ENCODE results near the gene SNAPIN. TPM values are rescaled to one million over a fixed set of nuclear protein-coding genes. Genes with fewer than 3 reads are reported as not detected.
A peak's percentile ranks its signal among the peaks of the same experiment; 100 is the strongest.

The SNAPIN gene
- total RNA-seq, 1 experiment from 2014 or later, result 29.0 TPM

DNA sequence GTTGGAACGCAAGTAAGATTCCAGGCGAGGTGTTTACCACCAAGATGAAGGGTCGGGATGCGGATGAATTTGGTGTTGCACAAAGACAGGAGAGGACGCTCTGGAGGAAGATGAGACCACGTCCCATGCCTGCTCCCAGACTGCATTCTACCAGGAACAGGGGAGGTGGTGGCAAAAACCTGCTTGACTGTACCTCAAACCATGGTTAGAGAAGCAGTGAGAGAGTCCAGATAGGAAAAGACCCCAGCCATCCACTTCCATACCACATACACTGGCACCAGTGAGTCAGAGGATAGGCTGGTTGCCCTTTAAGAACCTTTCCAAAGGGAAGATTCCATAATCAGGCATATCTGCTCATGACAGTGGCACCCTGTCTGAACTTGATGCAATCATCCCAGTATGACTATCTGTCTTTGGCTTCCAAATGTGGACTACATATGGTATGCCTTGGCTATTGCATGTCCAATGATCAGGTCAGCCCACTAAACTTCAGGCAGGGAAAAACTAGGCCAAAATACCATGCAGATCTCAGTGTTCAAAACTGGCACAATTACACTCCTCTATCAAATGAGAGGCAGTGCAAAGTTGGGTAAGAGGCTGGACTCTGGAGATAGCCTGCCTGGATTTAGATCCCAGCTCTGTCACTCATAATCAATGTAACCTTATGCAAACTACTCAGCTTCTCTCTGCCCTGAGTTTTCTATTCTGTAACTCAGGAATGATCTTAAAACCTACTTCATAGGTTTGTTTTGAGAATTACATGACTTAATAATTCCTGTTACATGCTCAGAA, 40.6 kb downstream of the SNAPIN start:
- H3K9ac ChIP-seq (ENCODE audit: extremely low read depth, insufficient read length, low read length), result no peak overlapping the region
- no peaks in the 10 kb centered on the region for H3K23me2 ChIP-seq (ENCODE audit: insufficient read length, low read depth, low read length, poor library complexity, severe bottlenecking)
- Mint-ChIP-seq H3K4me3 (no peak overlapping the region), H3K27me3 (ENCODE audit: low read depth) (no peaks in the 10 kb centered on the region), H3K27ac (peak overlapping the region in 1 of 3 experiments; percentile 48; a peak in 1 of 7 replicates), H3K4me1 (peaks cover 22 to 23% of the 10 kb centered on the region in 2 experiments), H3K9me3 (no peaks in the 10 kb centered on the region), H3K36me3 (ENCODE audit: insufficient read depth in 1 of 3, low read depth in 3 of 3) (no peaks in the 10 kb centered on the region)
- H3K56ac ChIP-seq (ENCODE audit: insufficient read length, low read depth, low read length), result no peak overlapping the region
- no CpG with 5 or more reads among the region's 6 CpGs for WGBS (ENCODE audit: extremely low coverage, insufficient read length, low lambda C conversion rate)
- H3K9me3 ChIP-seq (ENCODE audit: control insufficient read depth, low read depth, low read length), result no peaks in the 10 kb centered on the region
- TF ChIP-seq, protein P1, sequence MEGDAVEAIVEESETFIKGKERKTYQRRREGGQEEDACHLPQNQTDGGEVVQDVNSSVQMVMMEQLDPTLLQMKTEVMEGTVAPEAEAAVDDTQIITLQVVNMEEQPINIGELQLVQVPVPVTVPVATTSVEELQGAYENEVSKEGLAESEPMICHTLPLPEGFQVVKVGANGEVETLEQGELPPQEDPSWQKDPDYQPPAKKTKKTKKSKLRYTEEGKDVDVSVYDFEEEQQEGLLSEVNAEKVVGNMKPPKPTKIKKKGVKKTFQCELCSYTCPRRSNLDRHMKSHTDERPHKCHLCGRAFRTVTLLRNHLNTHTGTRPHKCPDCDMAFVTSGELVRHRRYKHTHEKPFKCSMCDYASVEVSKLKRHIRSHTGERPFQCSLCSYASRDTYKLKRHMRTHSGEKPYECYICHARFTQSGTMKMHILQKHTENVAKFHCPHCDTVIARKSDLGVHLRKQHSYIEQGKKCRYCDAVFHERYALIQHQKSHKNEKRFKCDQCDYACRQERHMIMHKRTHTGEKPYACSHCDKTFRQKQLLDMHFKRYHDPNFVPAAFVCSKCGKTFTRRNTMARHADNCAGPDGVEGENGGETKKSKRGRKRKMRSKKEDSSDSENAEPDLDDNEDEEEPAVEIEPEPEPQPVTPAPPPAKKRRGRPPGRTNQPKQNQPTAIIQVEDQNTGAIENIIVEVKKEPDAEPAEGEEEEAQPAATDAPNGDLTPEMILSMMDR (conservative IDR thresholded peaks at IDR 0.05), result no peak
- H2BK5ac ChIP-seq (ENCODE audit: insufficient read length, low read length), result no peak overlapping the region
- no peak overlapping the region for H3K18ac ChIP-seq (ENCODE audit: insufficient read length, low read depth, low read length)
- H4K8ac ChIP-seq (replicated peaks; ENCODE audit: insufficient read length, low read depth, low read length), result no peak overlapping the region
- no peak overlapping the region for H2BK120ac ChIP-seq (ENCODE audit: low read depth, low read length, poor library complexity, severe bottlenecking)
- peaks cover 12% of the 10 kb centered on the region; the same call in 1 of the 2 replicates for H3K4me1 ChIP-seq (ENCODE audit: insufficient read depth, low read length)
- H3K79me2 ChIP-seq (ENCODE audit: insufficient read depth, low read length), result no peaks in the 10 kb centered on the region
- H4K20me1 ChIP-seq (ENCODE audit: control insufficient read depth, insufficient read depth, insufficient read length), result no peaks in the 10 kb centered on the region
- H2AK5ac ChIP-seq (ENCODE audit: insufficient read length, low read length), result no peak overlapping the region
- H3T11ph ChIP-seq (ENCODE audit: low read length), result no peak overlapping the region
- H4K91ac ChIP-seq (ENCODE audit: insufficient read length, low read depth, low read length), result no peak overlapping the region
- no peaks in the 10 kb centered on the region for H3K27me3 ChIP-seq (ENCODE audit: insufficient read depth, low read length)
- H3K14ac ChIP-seq (ENCODE audit: insufficient read depth, low read length), result no peak overlapping the region
- no peak overlapping the region for H2BK20ac ChIP-seq (ENCODE audit: low read depth, low read length, poor library complexity, severe bottlenecking)
- no peak overlapping the region for H3K23ac ChIP-seq (ENCODE audit: insufficient read length, low read depth, low read length)
- DNase-seq, result no peak
- H3K79me1 ChIP-seq (ENCODE audit: insufficient read depth, low read depth, low read length, poor library complexity, severe bottlenecking), result no peaks in the 10 kb centered on the region
- H2BK12ac ChIP-seq (ENCODE audit: insufficient read length, low read depth, low read length), result no peak overlapping the region
- no peak overlapping the region for H4K5ac ChIP-seq (ENCODE audit: insufficient read length, low read depth, low read length)
- H2AFZ ChIP-seq (ENCODE audit: low read length), result no peak overlapping the region
- H2BK15ac ChIP-seq (ENCODE audit: low read depth, low read length), result no peak overlapping the region
- no peak overlapping the region for H3K27ac ChIP-seq (ENCODE audit: insufficient read length, low read depth, low read length)
- no peak overlapping the region for H3K4me2 ChIP-seq (ENCODE audit: insufficient read depth, insufficient read length, low read length)
- H3K4ac ChIP-seq (ENCODE audit: low read depth, low read length), result no peak overlapping the region

Measured in H9 (cell line).